Pancreas (tissue), 10 donors: Measurements from ENCODE around the gene GPS1. TPM values are rescaled to one million over a fixed set of nuclear protein-coding genes. Genes with fewer than 3 reads are reported as not detected.

ENCODE experiments used
- ATAC-seq, 4 donors: fragments of 200-7000 bp; cut with Tn5 transposase; one replicate each; pipeline versions ENCODE4 v1.8.0 to v1.9.1; 2020; ENCODE audit warnings: mild to moderate bottlenecking in 4 of 4, moderate library complexity in 4 of 4
- DNase-seq, 6 donors: peaks; one replicate each; pipeline ENCODE4 v3.0.0-alpha.2; 2020
- FAIRE-seq: peaks from 2 replicates; lab custom pipeline; 2012; peaks lifted over from hg19 to GRCh38; lab: Jason Lieb, UNC
- H3K27ac ChIP-seq, 4 donors: fragments of 200-600 bp; sonication (generic); 1 replicate in 3 of 4; 2 replicates in 1 of 4; pipeline versions ENCODE4 v1.5.0 to v1.8.0; 2020
- H3K27me3 ChIP-seq, 4 donors: fragments of 200-600 bp; one replicate each; pipeline ENCODE4 v1.8.0; 2021
- H3K36me3 ChIP-seq, 3 donors: fragments of 200-600 bp; sonication (generic) in 1 of 3; one replicate each; pipeline versions ENCODE4 v1.5.0 to v1.8.0; 2020 to 2021
- H3K4me1 ChIP-seq, 3 donors: fragments of 200-600 bp; one replicate each; pipeline ENCODE4 v1.8.0; 2021
- H3K4me3 ChIP-seq, 4 donors: fragments of 200-600 bp; sonication (generic) in 2 of 4; one replicate each; pipeline versions ENCODE4 v1.5.0 to v1.8.0; 2020 to 2021
- H3K9me3 ChIP-seq, 4 donors: fragments of 200-600 bp; one replicate each; pipeline ENCODE4 v1.8.0; 2021
- CTCF ChIP-seq, 4 donors: fragments of 200-600 bp; sonication (generic) in 3 of 4; IDR thresholded peaks; one replicate each; pipeline versions ENCODE4 v1.5.0 to v1.8.0; 2021; ENCODE audit warnings: antibody characterized with exemption in 4 of 4
- WGBS, 2 donors: extraction: QIAGEN DNeasy Blood & Tissue Kit; methylation state at CpG; one replicate each; pipeline ENCODE4 v1.1.7; 2013; 5-methylcytosine and 5-hydroxymethylcytosine counted together
- intact Hi-C, 3 donors: fragments of 100-400 bp; cut with DNase I; formaldehyde crosslinking; loops; one replicate each; pipeline versions ENCODE4 v1.11.1 to v1.14.2; 2022
- polyA plus RNA-seq, 2 donors: library from polyadenylated mRNA; stranded (reverse); fragments of 200-250 nt; gene quantifications; one replicate each; pipeline ENCODE4 v1.2.3, GENCODE V29; 2013
- total RNA-seq, 6 donors: library from RNA; stranded (reverse); fragmentation: NEBNext Ultra II Directional in 4 of 6; extraction: Animal tissue kit (Norgen Biotek cat#: 25700) in 4 of 6; gene quantifications; one replicate each; pipeline versions ENCODE4 v1.2.1 to v1.2.4, GENCODE V29; 2021 to 2023
- donor health status: healthy with polysubstance abuse.
- donor health status: DM: no; HTN: no; CAD: no; lungs with moderate emphysema.
- donor health status: DM: no; HTN: no; CAD: no.
- donor health status: control.
- donor health status: control.
- donor health status: Bipolar disorder and iron deficiency.
- donor health status: DM: yes; HTN: yes; CAD: no.
- donor health status: DM: no; HTN: no; CAD: no.
- donor health status: DM: no; HTN: no; CAD: no.
- donor health status: DM: yes; HTN: yes; CAD: no.

The GPS1 gene
- total and polyA plus RNA-seq, 8 donors: 43.0 to 149 (median 53.3) TPM

GRCh38 chr17:82101301-82101715, 49.6 kb downstream of the GPS1 start:
- H3K4me1 ChIP-seq: peaks cover 13 to 23% (median 16%) of the 10 kb centered on the region in 3 donors
- no peak for FAIRE-seq
- TF ChIP-seq CTCF (IDR thresholded peaks at IDR 0.05): no peak
- no peak for ATAC-seq
- no peak overlapping the region for H3K4me3 ChIP-seq
- no peaks in the 10 kb centered on the region for H3K36me3 ChIP-seq
- intact Hi-C loops: no loop called here
- H3K27me3 ChIP-seq: no peaks in the 10 kb centered on the region
- peak in 2 of 6 donors; percentile 22 to 60 for DNase-seq
- no peaks in the 10 kb centered on the region for H3K9me3 ChIP-seq
- WGBS, 2 donors: 66% methylated on average over 10 of the region's 10 CpGs
- peak overlapping the region in 2 of 4 donors; percentile 34 to 50 for H3K27ac ChIP-seq

DNA sequence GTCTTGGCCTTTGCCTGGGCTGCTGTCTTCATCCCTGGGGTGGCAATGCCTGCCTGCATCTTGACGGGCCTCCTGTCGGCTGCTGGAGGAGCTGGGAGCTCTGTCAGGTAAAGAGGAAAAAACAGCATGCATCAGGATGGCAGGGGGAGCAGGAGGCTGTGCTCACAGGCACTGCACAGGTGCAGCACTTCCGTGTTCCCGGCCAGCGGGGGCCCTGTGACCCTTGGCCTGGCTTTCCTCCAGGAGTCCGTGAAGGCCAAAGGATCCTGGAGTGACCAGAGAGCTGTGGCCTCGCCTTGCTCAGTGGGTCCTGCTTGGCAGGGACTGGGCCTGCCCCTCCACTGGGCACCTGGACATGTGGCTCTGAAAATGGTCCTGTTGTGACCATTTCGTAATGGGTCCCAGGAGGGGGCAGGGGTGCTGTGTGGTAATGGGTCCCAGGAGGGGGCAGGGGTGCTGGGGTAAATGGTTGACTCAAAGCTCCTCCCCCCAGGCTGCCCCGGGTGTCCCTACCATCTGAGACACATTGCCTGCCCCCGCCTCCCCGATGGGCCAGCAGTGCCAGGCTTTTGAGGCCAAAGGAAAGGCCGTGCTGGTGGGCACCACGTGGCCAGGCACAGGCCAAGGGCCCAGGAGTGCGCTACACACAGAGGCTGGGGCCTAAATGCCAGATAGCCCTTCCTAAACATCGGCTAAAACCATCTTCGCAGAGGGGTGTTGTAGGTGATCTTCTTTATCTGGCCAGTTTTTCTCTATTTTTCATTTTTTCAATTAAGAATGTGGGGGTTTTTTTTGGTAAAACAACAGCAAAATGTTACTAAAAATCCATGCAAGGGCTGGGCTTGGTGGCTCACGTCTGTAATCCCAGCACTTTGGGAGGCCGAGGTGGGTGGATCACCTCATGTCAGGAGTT, 50.3 kb downstream of the GPS1 start:
- intact Hi-C loops: no loop called here
- Histone ChIP-seq H3K27me3 (no peaks in the 10 kb centered on the region), H3K9me3 (no peaks in the 10 kb centered on the region), H3K36me3 (no peaks in the 10 kb centered on the region), H3K27ac (peak overlapping the region in 3 of 4 donors; percentile 34 to 50 (median 38)), H3K4me1 (peaks cover 8 to 20% (median 11%) of the 10 kb centered on the region in 3 donors), H3K4me3 (no peak overlapping the region)
- no peak for TF ChIP-seq CTCF (IDR thresholded peaks at IDR 0.05)
- FAIRE-seq (no peak), ATAC-seq (no peak), DNase-seq (peak in 3 of 6 donors; percentile 46 to 70 (median 55))
- 49 to 51% methylated on average over 17 to 18 of the region's 18 CpGs for WGBS, 2 donors

GRCh38 chr17:82103553-82104451, 52.1 kb downstream of the GPS1 start:
- Histone ChIP-seq H3K27ac (peak overlapping the region; percentile 4 to 73 (median 68)), H3K36me3 (no peaks in the 10 kb centered on the region), H3K9me3 (no peaks in the 10 kb centered on the region), H3K27me3 (no peaks in the 10 kb centered on the region), H3K4me1 (peaks cover 4 to 19% (median 11%) of the 10 kb centered on the region in 3 donors), H3K4me3 (no peak overlapping the region)
- intact Hi-C loops: no loop called here
- 38 to 47% methylated on average over 23 to 24 of the region's 24 CpGs for WGBS, 2 donors
- peak in 5 of 6 donors; percentile 46 to 84 (median 70) for DNase-seq
- no peak for FAIRE-seq
- no peak for TF ChIP-seq CTCF (IDR thresholded peaks at IDR 0.05)
- ATAC-seq: peak; percentile 24 to 59 (median 44)

GRCh38 chr17:82104797-82105416, 53.2 kb downstream of the GPS1 start:
- H3K4me3 ChIP-seq: no peak overlapping the region
- H3K36me3 ChIP-seq: no peaks in the 10 kb centered on the region
- no peak for FAIRE-seq
- no peak for TF ChIP-seq CTCF (IDR thresholded peaks at IDR 0.05)
- intact Hi-C loops: no loop called here
- no peaks in the 10 kb centered on the region for H3K27me3 ChIP-seq
- peak in 3 of 6 donors; percentile 14 to 58 (median 19) for DNase-seq
- H3K27ac ChIP-seq: peak overlapping the region in 1 of 4 donors; percentile 73
- 95 to 98% methylated on average over 11 of the region's 11 CpGs for WGBS, 2 donors
- ATAC-seq: no peak
- H3K9me3 ChIP-seq: no peaks in the 10 kb centered on the region
- peaks cover 4 to 11% (median 6%) of the 10 kb centered on the region in 3 donors for H3K4me1 ChIP-seq
